PFSK-1 (cell line): ENCODE data around the gene TBC1D23.

Source experiments
- FOXP2 ChIP-seq: optimal IDR thresholded peaks from 2 replicates; pipeline ENCODE3; 2011; ENCODE audit warnings: borderline replicate concordance, control low read depth, inconsistent platforms; ENCODE audit not compliant: insufficient read depth; ENCODE audit errors: extremely low read length, extremely low read depth
- POLR2AphosphoS5 ChIP-seq: IDR thresholded peaks from 2 replicates; pipeline ENCODE4 v1.6.1; 2012; ENCODE audit warnings: low read depth, mild to moderate bottlenecking, control low read depth, low read length, moderate library complexity
- SIN3A ChIP-seq: IDR thresholded peaks from 2 replicates; pipeline ENCODE4 v1.6.1; 2012; ENCODE audit warnings: mild to moderate bottlenecking, low read length, moderate library complexity, borderline replicate concordance; ENCODE audit not compliant: insufficient read depth
- TAF1 ChIP-seq: IDR thresholded peaks from 2 replicates; pipeline ENCODE4 v1.6.1; 2012; ENCODE audit warnings: low read length, control low read depth, borderline replicate concordance; ENCODE audit not compliant: insufficient read depth
- TF ChIP-seq, protein P1 (sequence below), 2 experiments: IDR thresholded peaks; 2 replicates each; pipeline versions ENCODE4 v1.6.1 to v1.8.0; 2011 to 2012; ENCODE audit warnings: low read depth in 2 of 2, low read length in 2 of 2, control low read depth in 1 of 2, inconsistent platforms in 1 of 2, mild to moderate bottlenecking in 1 of 2, moderate library complexity in 1 of 2; ENCODE audit not compliant: insufficient read depth in 1 of 2

TBC1D23 gene

DNA sequence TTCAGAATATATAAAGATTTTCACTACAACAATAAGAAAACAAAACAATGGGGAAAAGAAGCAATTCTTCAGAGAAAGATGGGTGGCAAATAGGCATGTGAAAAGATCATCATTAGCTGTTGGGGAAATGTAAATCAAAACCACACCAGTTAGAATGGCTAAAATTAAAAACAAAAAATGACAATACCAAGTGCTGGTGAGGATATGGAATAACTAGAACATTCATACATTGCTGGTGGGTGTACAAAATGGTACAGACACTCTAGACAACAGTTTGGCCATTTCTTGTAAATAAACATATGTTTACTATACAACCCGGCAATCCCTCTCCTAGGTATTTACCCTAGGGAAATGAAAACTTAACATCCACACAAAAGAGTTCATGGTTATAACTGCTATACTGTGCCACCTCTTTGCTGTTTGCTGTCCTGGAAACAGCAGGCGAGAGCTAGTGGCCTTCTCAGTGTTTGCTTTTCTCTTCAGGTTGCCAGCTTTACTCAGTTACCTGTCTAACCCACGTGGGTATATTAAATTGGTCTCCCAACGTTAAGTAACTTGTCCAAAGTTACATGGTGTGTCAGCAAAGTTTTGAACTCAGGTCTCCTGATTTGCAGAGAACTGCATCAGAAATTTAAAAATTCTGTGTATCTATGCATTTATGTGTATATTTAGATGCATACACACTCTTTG, 69.2 kb downstream of the TBC1D23 start:
- TF ChIP-seq TAF1 (no peak), SIN3A (no peak), FOXP2 (no peak), POLR2AphosphoS5 (no peak)
- TF ChIP-seq, protein P1, sequence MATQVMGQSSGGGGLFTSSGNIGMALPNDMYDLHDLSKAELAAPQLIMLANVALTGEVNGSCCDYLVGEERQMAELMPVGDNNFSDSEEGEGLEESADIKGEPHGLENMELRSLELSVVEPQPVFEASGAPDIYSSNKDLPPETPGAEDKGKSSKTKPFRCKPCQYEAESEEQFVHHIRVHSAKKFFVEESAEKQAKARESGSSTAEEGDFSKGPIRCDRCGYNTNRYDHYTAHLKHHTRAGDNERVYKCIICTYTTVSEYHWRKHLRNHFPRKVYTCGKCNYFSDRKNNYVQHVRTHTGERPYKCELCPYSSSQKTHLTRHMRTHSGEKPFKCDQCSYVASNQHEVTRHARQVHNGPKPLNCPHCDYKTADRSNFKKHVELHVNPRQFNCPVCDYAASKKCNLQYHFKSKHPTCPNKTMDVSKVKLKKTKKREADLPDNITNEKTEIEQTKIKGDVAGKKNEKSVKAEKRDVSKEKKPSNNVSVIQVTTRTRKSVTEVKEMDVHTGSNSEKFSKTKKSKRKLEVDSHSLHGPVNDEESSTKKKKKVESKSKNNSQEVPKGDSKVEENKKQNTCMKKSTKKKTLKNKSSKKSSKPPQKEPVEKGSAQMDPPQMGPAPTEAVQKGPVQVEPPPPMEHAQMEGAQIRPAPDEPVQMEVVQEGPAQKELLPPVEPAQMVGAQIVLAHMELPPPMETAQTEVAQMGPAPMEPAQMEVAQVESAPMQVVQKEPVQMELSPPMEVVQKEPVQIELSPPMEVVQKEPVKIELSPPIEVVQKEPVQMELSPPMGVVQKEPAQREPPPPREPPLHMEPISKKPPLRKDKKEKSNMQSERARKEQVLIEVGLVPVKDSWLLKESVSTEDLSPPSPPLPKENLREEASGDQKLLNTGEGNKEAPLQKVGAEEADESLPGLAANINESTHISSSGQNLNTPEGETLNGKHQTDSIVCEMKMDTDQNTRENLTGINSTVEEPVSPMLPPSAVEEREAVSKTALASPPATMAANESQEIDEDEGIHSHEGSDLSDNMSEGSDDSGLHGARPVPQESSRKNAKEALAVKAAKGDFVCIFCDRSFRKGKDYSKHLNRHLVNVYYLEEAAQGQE (IDR thresholded peaks at IDR 0.05; ENCODE audit: insufficient read depth in 1 of 2, low read depth in 2 of 2, low read length in 2 of 2) = no peak

DNA sequence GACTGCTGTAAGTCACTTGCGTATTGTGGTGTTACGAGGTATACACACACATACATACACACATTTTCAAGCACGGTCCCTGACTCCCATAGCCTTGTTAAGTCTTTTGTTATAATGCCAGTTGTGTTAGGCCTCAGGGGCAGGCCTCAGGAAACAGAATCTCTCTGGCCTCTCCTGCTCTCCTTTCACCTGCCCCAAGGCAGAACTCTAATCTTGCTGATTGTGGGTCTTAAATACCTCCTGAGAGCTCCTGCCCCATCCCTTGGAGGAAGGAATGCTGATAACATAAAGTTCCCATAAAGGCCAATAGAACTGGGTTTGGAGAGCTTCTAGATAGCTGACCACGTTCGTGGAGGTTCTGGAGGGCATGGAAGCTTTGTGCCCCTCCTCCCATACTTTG, 69.9 kb downstream of the TBC1D23 start:
- TF ChIP-seq SIN3A (no peak), TAF1 (no peak), FOXP2 (no peak), POLR2AphosphoS5 (no peak)
- TF ChIP-seq, protein P1 (IDR thresholded peaks at IDR 0.05; ENCODE audit: insufficient read depth in 1 of 2, low read depth in 2 of 2, low read length in 2 of 2) = no peak

DNA sequence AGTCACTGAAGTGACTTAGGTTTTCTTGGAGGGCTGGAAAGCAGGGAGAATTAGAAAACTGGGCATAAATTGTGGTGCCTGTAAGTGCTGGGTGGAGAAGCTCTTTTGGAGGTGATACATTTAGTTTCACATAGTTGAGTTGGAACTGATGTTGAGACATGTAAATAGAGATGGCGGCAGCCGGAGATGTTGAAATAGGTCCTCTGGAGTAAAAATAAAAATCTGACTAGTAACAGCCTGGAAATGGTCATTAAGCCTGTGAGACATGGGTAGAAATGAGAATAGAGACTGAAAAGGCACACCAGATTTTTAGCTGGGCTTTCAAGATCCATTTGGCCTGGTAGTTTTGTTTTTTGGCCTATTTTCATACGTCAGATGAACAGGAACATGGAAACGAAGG, 70.9 kb downstream of the TBC1D23 start:
- TF ChIP-seq, protein P1 (IDR thresholded peaks at IDR 0.05; ENCODE audit: insufficient read depth in 1 of 2, low read depth in 2 of 2, low read length in 2 of 2) = no peak
- no peak for TF ChIP-seq SIN3A
- no peak for TF ChIP-seq TAF1
- no peak for TF ChIP-seq POLR2AphosphoS5
- TF ChIP-seq FOXP2 = no peak

DNA sequence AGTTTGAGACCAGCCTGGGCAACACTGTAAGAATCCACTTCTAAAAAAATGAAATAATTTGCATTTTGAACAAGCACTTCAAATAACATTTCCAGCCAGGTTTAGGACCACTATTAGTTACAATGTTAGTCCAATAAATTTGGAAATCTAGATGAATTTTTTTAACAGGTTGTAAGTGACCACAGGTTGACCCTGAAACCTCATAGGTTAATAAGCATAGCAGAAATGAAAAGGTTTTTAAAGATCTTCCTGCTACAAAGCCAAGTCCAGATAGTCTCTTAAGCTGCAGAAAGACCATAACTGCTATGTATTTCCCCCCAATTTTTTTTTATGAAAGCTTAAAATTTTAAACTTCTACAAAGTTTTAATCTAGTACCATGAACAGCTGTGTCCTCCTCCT, 72.3 kb downstream of the TBC1D23 start:
- TF ChIP-seq SIN3A (no peak), POLR2AphosphoS5 (no peak), TAF1 (no peak), FOXP2 (no peak)
- TF ChIP-seq, protein P1 (IDR thresholded peaks at IDR 0.05; ENCODE audit: insufficient read depth in 1 of 2, low read depth in 2 of 2, low read length in 2 of 2) = no peak
